ENCODE results near the gene CPNE9. TPM values are rescaled to one million over a fixed set of nuclear protein-coding genes. Genes with fewer than 3 reads are reported as not detected.

The CPNE9 gene
- total RNA-seq, 1 donor from 2014 or later = not detected

GRCh38 chr3:9688961-9689360, 14.7 kb upstream of the CPNE9 start:
- no peak for ATAC-seq

- no peak for ATAC-seq
Observed at GRCh38 chr3:9689757-9690156, 13.9 kb upstream of the CPNE9 start.

- peak; percentile 52 for ATAC-seq
Observed at GRCh38 chr3:9690451-9691450, 12.9 kb upstream of the CPNE9 start.

- ATAC-seq = no peak
Observed at GRCh38 chr3:9691636-9692035, 12.0 kb upstream of the CPNE9 start.

DNA sequence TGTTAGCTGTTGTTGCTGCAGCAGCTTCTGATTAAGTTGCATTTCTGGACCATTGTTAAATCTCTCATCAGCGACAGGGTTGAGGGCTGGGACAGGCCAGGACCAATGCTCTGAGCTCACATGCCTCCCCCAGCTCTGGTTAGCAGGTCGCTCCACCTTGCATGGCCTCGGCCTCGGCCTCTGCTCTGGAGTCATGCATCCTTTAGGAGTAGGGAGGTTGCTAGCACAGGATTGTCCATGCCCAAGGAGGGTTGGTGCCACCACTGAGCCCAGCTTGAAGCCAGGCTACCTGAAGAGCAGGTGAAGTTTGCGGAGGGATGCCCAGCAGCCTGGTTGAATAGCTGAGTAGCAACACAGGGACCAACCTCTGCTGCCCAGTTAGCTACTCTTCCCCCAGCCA, 11.2 kb upstream of the CPNE9 start:
- ATAC-seq = no peak

- no peak for ATAC-seq
Observed at GRCh38 chr3:9695345-9695744, 8.3 kb upstream of the CPNE9 start.

DNA sequence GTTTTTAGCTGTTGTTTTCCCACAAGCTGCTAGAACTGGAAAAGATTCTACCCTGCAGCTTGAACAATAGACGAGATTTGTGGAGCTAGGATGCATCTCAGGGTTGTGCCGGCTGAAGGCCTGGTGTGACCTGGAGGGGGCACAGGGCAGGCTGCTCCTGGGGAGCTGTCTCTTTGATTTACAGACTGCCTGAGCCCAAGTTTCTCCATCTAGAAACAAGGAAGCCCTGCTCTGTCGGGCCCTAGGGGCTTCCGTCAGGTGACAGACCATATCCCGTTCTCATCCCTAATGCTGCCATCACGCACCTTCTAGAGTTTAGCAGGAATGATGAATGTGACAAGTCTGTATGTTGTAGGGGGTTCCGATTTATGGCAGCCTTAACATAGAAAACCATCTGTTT, 7.9 kb upstream of the CPNE9 start:
- no peak for ATAC-seq

DNA sequence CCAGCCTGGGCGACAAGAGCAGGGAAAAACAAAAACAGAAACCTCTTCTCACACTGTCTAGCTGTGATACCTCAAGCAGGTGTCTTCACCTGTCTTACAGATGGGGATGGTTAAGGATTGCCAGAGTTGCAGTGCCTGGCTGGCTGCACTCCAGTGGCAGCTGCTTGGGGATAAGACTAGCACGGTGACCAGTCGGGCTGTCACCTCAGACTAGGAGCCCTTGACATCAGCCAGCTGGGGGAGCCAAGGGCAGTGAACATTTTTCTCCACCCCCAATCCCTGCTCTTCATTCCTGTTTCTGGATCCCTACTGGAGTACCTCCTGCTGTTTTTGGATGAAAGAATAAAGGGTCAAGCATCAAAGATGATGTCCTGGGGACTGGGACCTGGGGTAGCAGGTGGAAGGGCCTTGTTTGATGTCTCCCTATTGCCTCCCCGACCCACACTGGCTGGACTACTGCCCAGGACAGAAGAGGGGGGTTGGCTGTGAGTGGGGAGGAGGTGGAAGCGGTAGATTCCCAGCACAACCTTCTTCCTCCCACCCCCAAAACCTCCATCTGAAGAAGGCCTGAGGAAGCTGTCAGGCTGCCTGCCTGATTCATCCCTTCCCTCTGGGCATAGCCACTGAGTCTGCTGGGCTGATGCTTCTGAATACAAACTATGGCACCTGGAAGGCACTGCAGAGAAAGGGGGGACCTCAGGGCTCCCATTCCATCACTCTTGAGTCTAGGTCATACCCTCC, 7.0 kb upstream of the CPNE9 start:
- ATAC-seq = no peak

DNA sequence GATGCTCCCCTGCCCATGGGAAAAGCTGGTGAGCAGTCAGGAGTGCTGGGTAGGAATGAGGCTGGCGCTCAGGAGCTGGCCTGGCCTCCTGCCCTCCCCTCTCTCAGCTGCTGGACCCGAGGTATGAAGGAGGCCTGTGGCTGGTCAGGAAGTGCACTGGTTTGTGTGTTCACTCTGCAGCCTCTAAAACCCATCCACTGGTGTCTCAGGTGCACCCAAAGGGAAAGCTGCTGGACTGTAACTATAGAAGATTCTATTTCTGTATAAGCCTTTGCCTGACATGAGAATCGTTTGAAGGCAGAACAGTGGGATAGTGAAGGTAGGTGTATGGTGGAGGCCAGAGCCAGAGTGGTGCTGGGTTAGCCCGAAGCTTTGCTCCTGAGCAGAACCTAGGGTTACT, 5.7 kb upstream of the CPNE9 start:
- ATAC-seq = no peak

GRCh38 chr3:9698293-9698692, 5.3 kb upstream of the CPNE9 start:
- no peak for ATAC-seq

- no peak for ATAC-seq
Observed at GRCh38 chr3:9700536-9700935, 3.1 kb upstream of the CPNE9 start.

- no peak for ATAC-seq
Observed at GRCh38 chr3:9701006-9701405, 2.6 kb upstream of the CPNE9 start.

- ATAC-seq = no peak
Observed at GRCh38 chr3:9701711-9702110, 1.9 kb upstream of the CPNE9 start.

DNA sequence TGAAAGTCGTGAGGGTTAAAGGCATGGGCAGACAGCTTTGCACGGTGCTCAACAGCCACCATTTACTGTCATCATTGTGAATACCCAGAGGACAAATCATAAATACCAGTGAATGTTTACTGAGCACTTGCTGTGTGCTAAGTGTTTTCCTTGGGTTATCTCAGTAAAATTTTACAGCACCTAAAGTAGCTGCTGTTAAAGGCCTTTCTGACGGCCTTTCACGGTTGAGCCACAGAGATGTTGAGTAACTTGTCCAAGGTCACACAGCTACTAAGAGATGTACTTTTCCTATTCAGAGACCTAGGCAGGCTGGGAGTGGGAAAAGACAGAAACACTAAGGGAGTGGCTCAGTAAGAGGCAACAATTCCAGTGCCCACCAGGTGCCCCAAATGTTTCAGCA, 393 bp upstream of the CPNE9 start:
- no peak for ATAC-seq

DNA sequence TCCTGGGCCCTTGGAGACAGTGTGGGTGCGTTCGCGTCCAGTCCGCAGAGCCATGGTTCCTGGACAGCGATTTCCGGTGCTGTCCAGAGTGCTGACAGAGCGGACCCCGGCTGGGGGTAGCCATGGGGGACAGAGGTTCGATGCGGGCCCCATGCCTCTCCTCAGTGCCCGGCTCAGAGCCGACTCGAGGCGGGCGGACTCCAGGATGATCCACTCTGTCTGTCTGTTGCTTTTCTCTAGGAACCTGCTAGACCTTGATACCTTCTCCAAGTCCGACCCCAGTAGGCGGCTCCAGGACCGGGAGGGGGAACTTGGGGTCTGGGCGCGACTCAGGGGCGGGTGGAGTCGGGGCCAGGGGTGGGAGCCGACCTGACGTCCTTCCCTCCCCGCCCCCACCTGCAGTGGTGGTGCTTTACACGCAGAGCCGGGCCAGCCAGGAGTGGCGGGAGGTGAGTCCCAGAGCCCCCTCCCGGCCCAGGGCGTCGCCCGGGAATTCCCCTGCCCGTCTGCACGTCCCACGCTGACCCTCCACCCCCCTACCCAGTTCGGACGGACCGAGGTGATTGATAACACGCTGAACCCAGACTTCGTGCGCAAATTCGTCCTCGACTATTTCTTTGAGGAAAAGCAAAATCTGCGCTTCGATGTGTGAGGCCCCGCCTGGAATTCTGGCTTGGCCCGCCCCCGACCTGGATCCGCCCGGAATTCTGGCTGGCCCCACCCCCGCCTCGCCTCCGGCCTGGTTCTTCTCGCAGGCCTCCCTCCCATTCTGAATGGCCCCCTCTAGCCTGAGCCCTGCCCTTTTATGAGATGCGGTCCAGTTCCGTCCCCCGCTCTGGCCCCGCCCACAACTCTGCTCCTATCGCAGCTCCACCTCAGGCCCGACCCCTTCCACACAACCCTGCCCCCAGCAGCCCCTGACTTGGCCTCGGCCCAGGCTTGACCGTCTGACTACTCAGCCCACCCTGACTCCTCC, 1.0 kb downstream of the CPNE9 start:
- ATAC-seq = peak; percentile 52

DNA sequence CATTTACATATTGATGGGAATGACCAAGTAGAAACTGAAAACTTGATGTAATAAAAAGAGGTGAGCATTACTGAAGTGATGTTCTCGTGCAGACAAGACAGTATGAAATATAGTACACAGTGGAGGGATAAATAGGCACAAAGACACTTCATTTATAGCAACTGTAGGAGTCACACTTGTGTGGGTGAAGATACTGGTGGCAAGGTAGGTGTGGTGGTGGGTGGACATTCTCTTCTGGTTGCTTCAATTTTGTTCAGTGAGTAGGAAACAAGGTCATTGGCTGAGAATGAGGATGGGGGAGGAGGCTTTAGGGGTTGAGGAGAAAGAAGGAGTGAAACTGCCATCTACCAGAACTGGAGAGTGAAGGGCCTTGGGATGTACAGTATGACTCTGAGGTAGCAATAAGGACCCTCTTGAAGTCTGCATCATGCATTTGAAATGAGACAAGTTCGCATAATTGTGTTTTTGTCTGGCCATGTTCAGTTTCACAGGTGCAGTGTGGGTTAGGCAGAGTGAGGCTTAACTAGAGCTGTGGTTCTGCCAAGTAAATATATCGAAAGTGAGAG, 6.6 kb downstream of the CPNE9 start:
- no peak for ATAC-seq

DNA sequence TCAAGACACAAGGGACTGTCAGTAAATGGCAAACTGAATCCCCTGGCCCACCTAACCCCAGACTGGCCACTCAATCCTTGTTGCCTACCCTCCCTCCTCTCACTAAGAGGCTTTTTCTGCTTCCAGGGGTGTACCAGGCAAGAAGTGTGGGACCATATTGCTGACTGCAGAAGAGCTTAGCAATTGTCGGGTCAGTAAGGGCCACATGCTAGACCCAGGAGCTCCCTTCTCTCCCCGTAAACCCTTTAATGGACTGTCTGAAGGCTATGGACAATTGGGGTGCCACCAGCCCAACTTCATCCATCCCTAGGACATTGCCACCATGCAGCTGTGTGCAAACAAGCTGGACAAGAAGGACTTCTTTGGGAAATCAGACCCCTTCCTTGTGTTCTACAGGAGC, 8.8 kb downstream of the CPNE9 start:
- no peak for ATAC-seq

DNA sequence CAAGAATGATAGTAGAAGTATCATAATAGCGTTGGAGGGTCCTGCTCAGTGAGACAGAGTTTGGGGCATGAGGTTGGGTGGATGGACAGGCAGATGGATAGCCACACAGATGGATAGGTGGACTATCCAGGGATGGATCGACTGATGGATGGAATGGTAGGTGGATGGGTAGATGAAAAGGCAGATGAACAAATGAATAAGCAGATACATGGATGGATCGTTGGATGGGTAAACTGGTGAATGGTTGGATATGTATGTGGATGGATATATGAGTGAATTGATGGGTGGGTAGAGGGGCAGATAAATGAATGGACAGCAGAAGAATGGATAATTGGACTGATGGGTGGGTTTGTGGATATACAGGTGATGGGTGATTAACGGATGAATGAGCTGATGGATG, 9.5 kb downstream of the CPNE9 start:
- ATAC-seq = no peak

GRCh38 chr3:9715136-9715535, 11.5 kb downstream of the CPNE9 start:
- peak; percentile 74 for ATAC-seq

GRCh38 chr3:9715764-9716437, 12.3 kb downstream of the CPNE9 start:
- peak; percentile 96 for ATAC-seq

DNA sequence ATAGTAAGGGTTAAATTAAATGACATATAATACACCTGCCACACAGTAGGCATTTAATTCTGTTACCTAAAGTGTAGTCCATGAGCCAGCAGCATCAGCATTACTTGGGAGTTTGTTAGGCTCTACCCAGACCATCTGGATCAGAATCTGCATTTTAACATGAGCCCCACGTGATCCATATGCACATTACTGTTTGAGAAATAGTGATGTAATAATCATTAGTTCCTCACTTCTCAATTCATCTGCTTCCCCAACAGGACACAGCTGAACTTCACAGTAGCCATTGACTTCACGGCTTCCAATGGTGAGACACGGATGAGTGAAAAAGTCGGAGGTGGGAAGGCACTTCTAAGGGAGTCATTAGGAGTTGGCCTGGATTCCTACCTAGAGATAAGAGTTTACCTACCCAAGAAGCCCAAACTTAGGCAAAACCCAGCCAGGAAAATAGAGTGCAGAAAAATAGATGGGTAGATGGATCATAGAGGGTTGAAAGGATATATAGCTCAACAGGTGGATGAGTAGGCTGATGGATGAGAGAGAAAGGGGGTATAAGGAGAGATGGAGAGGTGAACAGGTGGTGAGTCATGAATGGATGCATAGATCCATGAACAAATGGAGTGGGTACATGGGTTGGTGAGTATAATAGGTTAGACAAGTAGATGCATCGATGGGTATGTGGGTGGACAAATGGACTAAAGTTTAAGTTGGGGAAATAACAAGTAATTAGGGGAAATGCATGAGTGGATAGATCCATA, 13.3 kb downstream of the CPNE9 start:
- no peak for ATAC-seq
